Right ventricle myocardium superior (tissue), 1 donor: ENCODE results near the gene GRAP2. TPM values are rescaled to one million over a fixed set of nuclear protein-coding genes. Genes with fewer than 3 reads are reported as not detected.

Experiments
- ATAC-seq: fragments of 200-7000 bp; cut with Tn5 transposase; one replicate; pipeline ENCODE4 v1.9.1; 2020; ENCODE audit warnings: mild to moderate bottlenecking; ENCODE audit not compliant: poor library complexity
- DNase-seq: peaks from one replicate; pipeline ENCODE4 v3.0.0-alpha.2; 2020
- intact Hi-C: fragments of 100-400 bp; cut with DNase I; formaldehyde crosslinking; loops from one replicate; pipeline ENCODE4 v1.11.2; 2022
- total RNA-seq: library from RNA; stranded (reverse); fragmentation: NEBNext Ultra II Directional; extraction: Animal tissue kit (Norgen Biotek cat#: 25700); gene quantifications from one replicate; pipeline ENCODE4 v1.2.1, GENCODE V29; 2021
- donor health status: DM: no; HTN: yes; CAD: no; lungs with severe emphysema.

GRAP2 gene
- total RNA-seq, 1 donor from 2014 or later = 1.6 TPM

DNA sequence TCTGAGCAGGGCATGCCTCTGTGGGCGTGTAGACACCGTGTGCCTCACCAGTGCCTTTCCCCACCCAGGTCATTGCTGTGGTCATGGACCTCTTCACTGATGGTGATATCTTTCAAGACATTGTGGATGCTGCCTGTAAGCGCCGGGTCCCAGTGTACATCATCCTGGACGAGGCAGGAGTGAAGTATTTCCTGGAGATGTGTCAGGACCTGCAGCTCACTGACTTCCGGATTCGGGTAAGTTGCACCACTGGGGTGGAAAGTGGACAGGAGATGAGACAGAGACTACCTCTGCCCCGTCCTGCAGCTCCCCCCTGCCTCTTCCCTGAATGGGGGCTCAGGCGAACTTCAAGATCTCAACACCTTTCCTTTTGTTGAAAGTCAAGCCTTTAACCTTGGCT is 118.2 kb downstream of the GRAP2 start:
- ATAC-seq (no peak), DNase-seq (no peak)
- intact Hi-C loops = no loop called here

DNA sequence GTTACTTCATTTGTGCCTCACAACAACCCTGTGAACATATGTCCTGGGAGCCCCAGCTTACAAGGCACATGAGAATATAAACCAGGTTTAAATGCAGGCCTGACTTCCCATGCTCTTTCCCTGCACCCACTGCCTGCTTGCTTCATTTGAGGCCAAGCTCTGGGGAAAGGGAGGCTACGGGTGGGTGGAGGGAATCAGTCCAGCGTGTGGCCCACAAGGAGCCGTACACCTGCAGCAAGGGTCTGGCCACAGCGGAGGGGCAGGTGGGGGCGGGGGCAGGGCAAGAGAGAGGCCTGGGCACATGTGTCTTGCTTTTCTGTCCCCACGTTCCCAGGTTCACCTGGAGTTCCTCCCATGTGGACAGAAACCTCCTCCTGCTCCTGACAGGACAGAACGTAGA is 120.1 kb downstream of the GRAP2 start:
- no peak for ATAC-seq
- intact Hi-C loops = loop anchor here (5.0 kb wide), 2 partner anchors 89 to 484 kb away; no protein-coding TSS in a partner anchor
- no peak for DNase-seq

DNA sequence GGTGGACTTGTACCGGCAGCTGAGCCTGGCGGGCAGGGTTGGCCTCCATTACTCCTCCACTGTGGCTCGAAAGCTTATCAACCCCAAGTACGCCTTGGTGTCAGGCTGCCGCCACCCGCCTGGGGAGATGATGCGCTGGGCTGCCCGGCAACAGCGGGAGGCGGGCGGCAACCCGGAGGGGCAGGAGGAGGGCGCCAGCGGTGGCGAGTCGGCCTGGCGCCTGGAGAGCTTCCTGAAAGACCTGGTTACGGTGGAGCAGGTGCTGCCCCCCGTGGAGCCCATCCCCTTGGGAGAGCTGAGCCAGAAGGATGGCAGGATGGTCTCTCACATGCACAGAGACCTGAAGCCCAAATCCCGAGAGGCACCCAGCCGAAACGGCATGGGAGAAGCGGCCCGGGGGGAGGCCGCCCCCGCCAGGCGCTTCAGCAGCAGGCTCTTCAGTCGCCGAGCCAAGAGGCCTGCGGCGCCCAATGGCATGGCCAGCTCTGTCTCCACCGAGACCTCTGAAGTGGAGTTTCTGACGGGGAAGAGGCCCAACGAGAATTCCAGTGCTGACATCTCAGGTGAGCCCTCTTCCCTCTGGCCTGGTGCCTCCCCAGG is 120.6 kb downstream of the GRAP2 start:
- DNase-seq = no peak
- ATAC-seq = no peak
- intact Hi-C loops = loop anchor here (5.0 kb wide), 2 partner anchors 89 to 484 kb away; no protein-coding TSS in a partner anchor

GRCh38 chr22:40022536-40023240 is 121.8 kb downstream of the GRAP2 start:
- DNase-seq (no peak), ATAC-seq (no peak)
- intact Hi-C loops = loop anchor here (5.0 kb wide), 2 partner anchors 90 to 485 kb away; no protein-coding TSS in a partner anchor

Other genes with a start within 250 kb of the GRAP2 start
- not detected for gene ENTHD1, start 7.3 kb upstream of the GRAP2 start, total RNA-seq
- gene TMA7B, start 59.3 kb downstream of the GRAP2 start, total RNA-seq = not detected
- gene FAM83F, start 93.9 kb downstream of the GRAP2 start, total RNA-seq = 4.9 TPM